ENCODE measurements around the gene RNF207.

- TF ChIP-seq EZH2 (IDR thresholded peaks at IDR 0.05; ENCODE audit: borderline replicate concordance, low read depth, low read length, poor library complexity, severe bottlenecking) (no peak), CTCF (conservative IDR thresholded peaks at IDR 0.05; ENCODE audit: low read depth, low read length) (no peak)
Observed at GRCh38 chr1:6248161-6248776, 42.4 kb downstream of the RNF207 start.
